Ovary (tissue), 3 donors: ENCODE results near the gene SERPINB6.

Experiments used
- CTCF ChIP-seq, 3 donors: fragments of 450-650 bp in 2 of 3; fragments of 200-600 bp in 1 of 3; IDR thresholded peaks; one replicate each; pipeline versions ENCODE4 v1.5.1 to v1.8.0; 2016 to 2022; ENCODE audit warnings: antibody characterized with exemption in 3 of 3, mild to moderate bottlenecking in 1 of 3
- POLR2A ChIP-seq: fragments of 450-650 bp; IDR thresholded peaks from one replicate; pipeline ENCODE4 v1.6.1; 2017; ENCODE audit warnings: antibody characterized with exemption, mild to moderate bottlenecking, moderate library complexity
- donor health status: DM: no; HTN: no; CAD: no.

- TF ChIP-seq POLR2A (no peak), CTCF (IDR thresholded peaks at IDR 0.05) (no peak)
These were observed 22.9 kb downstream of the SERPINB6 start for GRCh38 chr6:2948228-2949025.
